Breast epithelium (tissue), 3 donors: ENCODE data around the gene FAM131C.

Experiments used
- POLR2A ChIP-seq: fragments of 450-650 bp; IDR thresholded peaks from one replicate; pipeline ENCODE4 v1.6.1; 2016; ENCODE audit warnings: antibody characterized with exemption, mild to moderate bottlenecking, moderate library complexity
- TF ChIP-seq, protein P1 (sequence below), 3 donors: fragments of 450-650 bp; IDR thresholded peaks; one replicate each; pipeline ENCODE4 v1.5.1; 2016 to 2017; ENCODE audit warnings: antibody characterized with exemption in 3 of 3, mild to moderate bottlenecking in 3 of 3, moderate library complexity in 3 of 3

DNA sequence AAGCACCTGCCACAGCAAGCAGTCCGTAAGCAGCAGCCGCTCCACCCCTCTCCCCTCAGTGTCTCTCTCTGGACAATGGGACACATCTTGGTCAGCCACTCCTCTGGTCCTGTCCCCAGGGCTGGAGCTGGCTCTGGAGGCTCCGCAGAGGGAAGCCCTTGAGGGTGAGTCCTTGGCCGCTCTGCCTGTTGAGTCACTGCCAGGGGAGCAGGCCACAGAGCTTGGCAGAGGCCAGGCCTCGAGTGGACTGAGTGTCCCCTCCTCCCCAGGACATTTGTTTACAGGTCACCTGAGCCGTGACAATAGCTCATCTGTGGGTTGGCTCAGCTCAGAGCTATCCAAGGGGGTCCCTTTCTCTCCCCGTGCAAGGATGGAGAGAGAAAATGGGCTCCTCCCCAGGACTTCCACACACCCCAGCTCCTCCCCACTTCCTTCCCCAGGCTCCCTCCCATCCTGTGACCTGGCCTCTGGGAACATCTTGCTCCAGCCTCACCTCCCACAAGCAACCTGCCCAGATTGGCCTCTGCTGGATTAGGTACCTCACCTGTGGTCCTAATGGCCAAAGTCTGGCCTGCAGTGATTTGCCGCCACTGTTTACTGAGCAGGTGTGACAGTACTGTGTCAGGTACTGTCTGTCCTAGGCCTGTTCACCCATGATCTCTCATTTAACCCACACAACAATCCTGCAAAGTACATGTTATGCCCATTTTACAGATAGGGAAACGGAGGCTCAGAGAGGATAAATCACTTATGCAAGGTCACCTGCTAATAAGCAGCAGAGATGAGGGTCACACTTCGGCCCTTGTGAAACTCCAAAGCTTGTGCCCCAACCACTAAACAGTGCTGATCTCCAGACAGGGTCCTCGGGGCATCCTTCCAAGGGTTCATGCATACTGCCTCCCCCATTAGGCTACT, 4.8 kb downstream of the FAM131C start:
- TF ChIP-seq, protein P1, sequence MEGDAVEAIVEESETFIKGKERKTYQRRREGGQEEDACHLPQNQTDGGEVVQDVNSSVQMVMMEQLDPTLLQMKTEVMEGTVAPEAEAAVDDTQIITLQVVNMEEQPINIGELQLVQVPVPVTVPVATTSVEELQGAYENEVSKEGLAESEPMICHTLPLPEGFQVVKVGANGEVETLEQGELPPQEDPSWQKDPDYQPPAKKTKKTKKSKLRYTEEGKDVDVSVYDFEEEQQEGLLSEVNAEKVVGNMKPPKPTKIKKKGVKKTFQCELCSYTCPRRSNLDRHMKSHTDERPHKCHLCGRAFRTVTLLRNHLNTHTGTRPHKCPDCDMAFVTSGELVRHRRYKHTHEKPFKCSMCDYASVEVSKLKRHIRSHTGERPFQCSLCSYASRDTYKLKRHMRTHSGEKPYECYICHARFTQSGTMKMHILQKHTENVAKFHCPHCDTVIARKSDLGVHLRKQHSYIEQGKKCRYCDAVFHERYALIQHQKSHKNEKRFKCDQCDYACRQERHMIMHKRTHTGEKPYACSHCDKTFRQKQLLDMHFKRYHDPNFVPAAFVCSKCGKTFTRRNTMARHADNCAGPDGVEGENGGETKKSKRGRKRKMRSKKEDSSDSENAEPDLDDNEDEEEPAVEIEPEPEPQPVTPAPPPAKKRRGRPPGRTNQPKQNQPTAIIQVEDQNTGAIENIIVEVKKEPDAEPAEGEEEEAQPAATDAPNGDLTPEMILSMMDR (IDR thresholded peaks at IDR 0.05), result no peak
- no peak for TF ChIP-seq POLR2A
